PC-3 (cell line): ENCODE results near the gene GLIPR1.

Experiments
- EZH2 ChIP-seq: fragments of 300-600 bp; sonication (generic); IDR thresholded peaks from one replicate; pipeline ENCODE4 v1.6.1; 2017; ENCODE audit warnings: antibody characterized with exemption, mild to moderate bottlenecking, low read length; ENCODE audit not compliant: unreplicated experiment
- TF ChIP-seq, protein P1 (sequence below): fragments of 300-600 bp; sonication (generic); conservative IDR thresholded peaks from 2 replicates; pipeline ENCODE4 v1.5.1; 2017; ENCODE audit warnings: antibody characterized with exemption, low read depth, mild to moderate bottlenecking, low read length

GRCh38 chr12:75457191-75457590, 23.4 kb upstream of the GLIPR1 start:
- TF ChIP-seq, protein P1, sequence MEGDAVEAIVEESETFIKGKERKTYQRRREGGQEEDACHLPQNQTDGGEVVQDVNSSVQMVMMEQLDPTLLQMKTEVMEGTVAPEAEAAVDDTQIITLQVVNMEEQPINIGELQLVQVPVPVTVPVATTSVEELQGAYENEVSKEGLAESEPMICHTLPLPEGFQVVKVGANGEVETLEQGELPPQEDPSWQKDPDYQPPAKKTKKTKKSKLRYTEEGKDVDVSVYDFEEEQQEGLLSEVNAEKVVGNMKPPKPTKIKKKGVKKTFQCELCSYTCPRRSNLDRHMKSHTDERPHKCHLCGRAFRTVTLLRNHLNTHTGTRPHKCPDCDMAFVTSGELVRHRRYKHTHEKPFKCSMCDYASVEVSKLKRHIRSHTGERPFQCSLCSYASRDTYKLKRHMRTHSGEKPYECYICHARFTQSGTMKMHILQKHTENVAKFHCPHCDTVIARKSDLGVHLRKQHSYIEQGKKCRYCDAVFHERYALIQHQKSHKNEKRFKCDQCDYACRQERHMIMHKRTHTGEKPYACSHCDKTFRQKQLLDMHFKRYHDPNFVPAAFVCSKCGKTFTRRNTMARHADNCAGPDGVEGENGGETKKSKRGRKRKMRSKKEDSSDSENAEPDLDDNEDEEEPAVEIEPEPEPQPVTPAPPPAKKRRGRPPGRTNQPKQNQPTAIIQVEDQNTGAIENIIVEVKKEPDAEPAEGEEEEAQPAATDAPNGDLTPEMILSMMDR = no peak
- no peak for TF ChIP-seq EZH2
